Thymus (tissue), 2 donors: Measurements from ENCODE around the gene KRTAP10-8. TPM values are rescaled to one million over a fixed set of nuclear protein-coding genes. Genes with fewer than 3 reads are reported as not detected.

Source experiments
- polyA plus RNA-seq: library from polyadenylated mRNA; stranded (reverse); fragments of 200-250 nt; gene quantifications from one replicate; pipeline ENCODE4 v1.2.3, GENCODE V29; 2013
- total RNA-seq: library from RNA; stranded (reverse); fragments of 120-200 nt; gene quantifications from one replicate; pipeline ENCODE4 v1.2.4, GENCODE V29; 2013
- donor health status: healthy.

Gene KRTAP10-8
- total and polyA plus RNA-seq, 2 donors = not detected

Other genes with a start within 250 kb of the KRTAP10-8 start
- 0.24 TPM for gene LRRC3, start 156.6 kb upstream of the KRTAP10-8 start, total RNA-seq
- gene LRRC3, start 156.6 kb upstream of the KRTAP10-8 start, polyA plus RNA-seq = 0.55 TPM
- gene KRTAP10-1, start 71.9 kb upstream of the KRTAP10-8 start, total RNA-seq = not detected
- gene KRTAP10-1, start 71.9 kb upstream of the KRTAP10-8 start, polyA plus RNA-seq = not detected
- not detected for gene KRTAP10-2, start 60.6 kb upstream of the KRTAP10-8 start, total RNA-seq
- gene KRTAP10-2, start 60.6 kb upstream of the KRTAP10-8 start, polyA plus RNA-seq = not detected
- not detected for gene KRTAP10-3, start 53.3 kb upstream of the KRTAP10-8 start, total RNA-seq
- not detected for gene KRTAP10-3, start 53.3 kb upstream of the KRTAP10-8 start, polyA plus RNA-seq
- gene KRTAP10-4, start 38.4 kb upstream of the KRTAP10-8 start, total RNA-seq = not detected
- not detected for gene KRTAP10-4, start 38.4 kb upstream of the KRTAP10-8 start, polyA plus RNA-seq
- gene KRTAP10-5, start 31.5 kb upstream of the KRTAP10-8 start, total RNA-seq = not detected
- gene KRTAP10-5, start 31.5 kb upstream of the KRTAP10-8 start, polyA plus RNA-seq = not detected
- not detected for gene KRTAP10-6, start 19.6 kb upstream of the KRTAP10-8 start, total RNA-seq
- not detected for gene KRTAP10-6, start 19.6 kb upstream of the KRTAP10-8 start, polyA plus RNA-seq
- not detected for gene KRTAP10-7, start 11.5 kb upstream of the KRTAP10-8 start, total RNA-seq
- not detected for gene KRTAP10-7, start 11.5 kb upstream of the KRTAP10-8 start, polyA plus RNA-seq
- gene KRTAP10-9, start 15.0 kb downstream of the KRTAP10-8 start, total RNA-seq = not detected
- gene KRTAP10-9, start 15.0 kb downstream of the KRTAP10-8 start, polyA plus RNA-seq = not detected
- gene KRTAP10-10, start 25.3 kb downstream of the KRTAP10-8 start, total RNA-seq = not detected
- not detected for gene KRTAP10-10, start 25.3 kb downstream of the KRTAP10-8 start, polyA plus RNA-seq
- gene KRTAP10-11, start 34.3 kb downstream of the KRTAP10-8 start, total RNA-seq = not detected
- not detected for gene KRTAP10-11, start 34.3 kb downstream of the KRTAP10-8 start, polyA plus RNA-seq
- gene KRTAP12-4, start 42.6 kb downstream of the KRTAP10-8 start, total RNA-seq = not detected
- not detected for gene KRTAP12-4, start 42.6 kb downstream of the KRTAP10-8 start, polyA plus RNA-seq
- not detected for gene KRTAP12-3, start 45.9 kb downstream of the KRTAP10-8 start, total RNA-seq
- not detected for gene KRTAP12-3, start 45.9 kb downstream of the KRTAP10-8 start, polyA plus RNA-seq
- not detected for gene KRTAP12-2, start 54.8 kb downstream of the KRTAP10-8 start, total RNA-seq
- gene KRTAP12-2, start 54.8 kb downstream of the KRTAP10-8 start, polyA plus RNA-seq = not detected
- gene KRTAP12-1, start 70.1 kb downstream of the KRTAP10-8 start, total RNA-seq = not detected
- not detected for gene KRTAP12-1, start 70.1 kb downstream of the KRTAP10-8 start, polyA plus RNA-seq
- not detected for gene KRTAP10-12, start 85.1 kb downstream of the KRTAP10-8 start, total RNA-seq
- not detected for gene KRTAP10-12, start 85.1 kb downstream of the KRTAP10-8 start, polyA plus RNA-seq
- 0.38 TPM for gene TSPEAR, start 99.5 kb downstream of the KRTAP10-8 start, total RNA-seq
- gene TSPEAR, start 99.5 kb downstream of the KRTAP10-8 start, polyA plus RNA-seq = 0.07 TPM
- gene UBE2G2, start 189.7 kb downstream of the KRTAP10-8 start, total RNA-seq = 32.8 TPM
- gene UBE2G2, start 189.7 kb downstream of the KRTAP10-8 start, polyA plus RNA-seq = 67.6 TPM
- 63.7 TPM for gene SUMO3, start 206.0 kb downstream of the KRTAP10-8 start, total RNA-seq
- 49.6 TPM for gene SUMO3, start 206.0 kb downstream of the KRTAP10-8 start, polyA plus RNA-seq